Mesothelial cell of epicardium (in vitro differentiated cells): ENCODE measurements around the gene OR52B6. TPM values are rescaled to one million over a fixed set of nuclear protein-coding genes. Genes with fewer than 3 reads are reported as not detected.
"Not testable (repeated sequence)": the region's sequence is repeated elsewhere in the genome, so short reads cannot be mapped to it uniquely, and the experiment has no call there.

Experiments
- DNase-seq, 2 experiments: peaks; one replicate each; pipeline ENCODE4 v3.0.0; 2021; ENCODE audit warnings: low spot score in 2 of 2; ENCODE audit not compliant: unreplicated experiment in 2 of 2
- H3K27ac Mint-ChIP-seq: 2 replicates; pipeline ENCODE4 v1.8.0; 2021; ENCODE audit warnings: mixed read lengths
- H3K27me3 Mint-ChIP-seq: 2 replicates; pipeline ENCODE4 v1.8.0; 2021; ENCODE audit warnings: low read depth, mixed read lengths
- H3K36me3 Mint-ChIP-seq: 2 replicates; pipeline ENCODE4 v1.8.0; 2021; ENCODE audit warnings: mixed read lengths
- H3K4me1 Mint-ChIP-seq: 2 replicates; pipeline ENCODE4 v1.8.0; 2021; ENCODE audit warnings: mixed read lengths
- H3K4me3 Mint-ChIP-seq: 2 replicates; pipeline ENCODE4 v1.8.0; 2021; ENCODE audit warnings: mild to moderate bottlenecking, moderate library complexity, mixed read lengths
- H3K9me3 Mint-ChIP-seq: 2 replicates; pipeline ENCODE4 v1.8.0; 2021; ENCODE audit warnings: mixed read lengths
- CTCF ChIP-seq: fragments of 200-600 bp; sonication (generic); IDR thresholded peaks from one replicate; pipeline ENCODE4 v1.5.0; 2021; ENCODE audit warnings: antibody characterized with exemption; ENCODE audit not compliant: unreplicated experiment
- total RNA-seq: library from RNA; stranded (reverse); gene quantifications from 3 replicates; pipeline ENCODE4 v1.2.1, GENCODE V29; 2021

Gene OR52B6
- total RNA-seq, 1 donor from 2014 or later: not detected

- DNase-seq: no peak
- H3K4me3 Mint-ChIP-seq: no peak overlapping the region
- no peaks in the 10 kb centered on the region for H3K4me1 Mint-ChIP-seq
- H3K36me3 Mint-ChIP-seq: no peaks in the 10 kb centered on the region
- no peak overlapping the region for H3K27ac Mint-ChIP-seq
- H3K9me3 Mint-ChIP-seq: no peaks in the 10 kb centered on the region
- no peaks in the 10 kb centered on the region for H3K27me3 Mint-ChIP-seq
- TF ChIP-seq CTCF: no peak
Measured at GRCh38 chr11:5577101-5577500, 3.6 kb upstream of the OR52B6 start.

- TF ChIP-seq CTCF: no peak
- no peaks in the 10 kb centered on the region for H3K9me3 Mint-ChIP-seq
- H3K27ac Mint-ChIP-seq: no peak overlapping the region
- no peaks in the 10 kb centered on the region for H3K27me3 Mint-ChIP-seq
- DNase-seq: no peak
- H3K4me1 Mint-ChIP-seq: no peaks in the 10 kb centered on the region
- H3K36me3 Mint-ChIP-seq: no peaks in the 10 kb centered on the region
- H3K4me3 Mint-ChIP-seq: no peak overlapping the region
Measured at GRCh38 chr11:5581014-5581413, 337 bp downstream of the OR52B6 start.

GRCh38 chr11:5584458-5584857, 3.8 kb downstream of the OR52B6 start:
- H3K36me3 Mint-ChIP-seq, H3K27ac Mint-ChIP-seq, H3K27me3 Mint-ChIP-seq, H3K4me3 Mint-ChIP-seq, H3K9me3 Mint-ChIP-seq, DNase-seq, H3K4me1 Mint-ChIP-seq: not testable (repeated sequence)

- not testable (repeated sequence) for H3K9me3 Mint-ChIP-seq, H3K27ac Mint-ChIP-seq, DNase-seq, H3K36me3 Mint-ChIP-seq, H3K4me3 Mint-ChIP-seq, H3K4me1 Mint-ChIP-seq, H3K27me3 Mint-ChIP-seq
Measured at GRCh38 chr11:5589906-5590305, 9.2 kb downstream of the OR52B6 start.

- Mint-ChIP-seq H3K9me3 (peaks cover 7% of the 10 kb centered on the region), H3K4me1 (peaks cover 9% of the 10 kb centered on the region), H3K27ac (no peak overlapping the region), H3K27me3 (no peaks in the 10 kb centered on the region), H3K4me3 (no peak overlapping the region), H3K36me3 (peaks cover 6% of the 10 kb centered on the region)
- no peak for DNase-seq
- no peak for TF ChIP-seq CTCF
Measured at GRCh38 chr11:5591613-5592012, 10.9 kb downstream of the OR52B6 start.

- H3K9me3 Mint-ChIP-seq: peaks cover 7% of the 10 kb centered on the region
- DNase-seq: no peak
- no peak for TF ChIP-seq CTCF
- H3K4me3 Mint-ChIP-seq: no peak overlapping the region
- H3K4me1 Mint-ChIP-seq: peaks cover 18% of the 10 kb centered on the region
- H3K27ac Mint-ChIP-seq: peak overlapping the region; percentile 43
- H3K36me3 Mint-ChIP-seq: peaks cover 6% of the 10 kb centered on the region
- no peaks in the 10 kb centered on the region for H3K27me3 Mint-ChIP-seq
Measured at GRCh38 chr11:5592615-5593014, 11.9 kb downstream of the OR52B6 start.

GRCh38 chr11:5593146-5593545, 12.5 kb downstream of the OR52B6 start:
- no peak for DNase-seq
- Mint-ChIP-seq H3K9me3 (peaks cover 7% of the 10 kb centered on the region), H3K36me3 (peaks cover 6% of the 10 kb centered on the region), H3K27ac (peak overlapping the region; percentile 91), H3K27me3 (no peaks in the 10 kb centered on the region), H3K4me3 (no peak overlapping the region), H3K4me1 (peaks cover 24% of the 10 kb centered on the region)
- TF ChIP-seq CTCF: no peak
